Measurements from ENCODE around the gene LAMB1.
"Not testable (repeated sequence)": the region's sequence is repeated elsewhere in the genome, so short reads cannot be mapped to it uniquely, and the experiment has no call there.

LAMB1 gene

GRCh38 chr7:107971613-107972012 is 31.3 kb downstream of the LAMB1 start:
- DNase-seq (ENCODE audit: low read depth in 2 of 2): no peak

GRCh38 chr7:107971100-107971499 is 31.9 kb downstream of the LAMB1 start:
- no peak for DNase-seq (ENCODE audit: low read depth in 2 of 2)

- DNase-seq (ENCODE audit: low read depth in 2 of 2): no peak
Measured at GRCh38 chr7:107969856-107970255, 33.1 kb downstream of the LAMB1 start.

GRCh38 chr7:107968449-107968848 is 34.5 kb downstream of the LAMB1 start:
- no peak for DNase-seq (ENCODE audit: low read depth in 2 of 2)

- no peak for DNase-seq (ENCODE audit: low read depth in 2 of 2)
Measured at GRCh38 chr7:107967420-107967819, 35.5 kb downstream of the LAMB1 start.

GRCh38 chr7:107966711-107967110 is 36.2 kb downstream of the LAMB1 start:
- DNase-seq (ENCODE audit: low read depth in 2 of 2): no peak

- DNase-seq (ENCODE audit: low read depth in 2 of 2): no peak
Measured at GRCh38 chr7:107964510-107964909, 38.5 kb downstream of the LAMB1 start.

GRCh38 chr7:107962817-107963216 is 40.1 kb downstream of the LAMB1 start:
- DNase-seq (ENCODE audit: low read depth in 2 of 2): no peak

GRCh38 chr7:107961405-107961804 is 41.6 kb downstream of the LAMB1 start:
- no peak for DNase-seq (ENCODE audit: low read depth in 2 of 2)

- no peak for DNase-seq (ENCODE audit: low read depth in 2 of 2)
Measured at GRCh38 chr7:107960272-107960671, 42.7 kb downstream of the LAMB1 start.

GRCh38 chr7:107959527-107959898 is 43.4 kb downstream of the LAMB1 start:
- DNase-seq (ENCODE audit: low read depth in 2 of 2): no peak

GRCh38 chr7:107958764-107959526 is 44.0 kb downstream of the LAMB1 start:
- no peak for DNase-seq (ENCODE audit: low read depth in 2 of 2)

GRCh38 chr7:107957436-107957835 is 45.5 kb downstream of the LAMB1 start:
- DNase-seq (ENCODE audit: low read depth in 2 of 2): no peak

GRCh38 chr7:107956950-107957349 is 46.0 kb downstream of the LAMB1 start:
- not testable (repeated sequence) for DNase-seq (ENCODE audit: low read depth in 2 of 2)

GRCh38 chr7:107955394-107955793 is 47.6 kb downstream of the LAMB1 start:
- no peak for DNase-seq (ENCODE audit: low read depth in 2 of 2)

- DNase-seq (ENCODE audit: low read depth in 2 of 2): no peak
Measured at GRCh38 chr7:107953924-107954303, 49.0 kb downstream of the LAMB1 start.

GRCh38 chr7:107953265-107953923 is 49.6 kb downstream of the LAMB1 start:
- DNase-seq (ENCODE audit: low read depth in 2 of 2): no peak

GRCh38 chr7:107951896-107952295 is 51.1 kb downstream of the LAMB1 start:
- DNase-seq (ENCODE audit: low read depth in 2 of 2): no peak

- no peak for DNase-seq (ENCODE audit: low read depth in 2 of 2)
Measured at GRCh38 chr7:107951172-107951787, 51.7 kb downstream of the LAMB1 start.

- DNase-seq (ENCODE audit: low read depth in 2 of 2): no peak
Measured at GRCh38 chr7:107949443-107949935, 53.5 kb downstream of the LAMB1 start.

- DNase-seq (ENCODE audit: low read depth in 2 of 2): no peak
Measured at GRCh38 chr7:107948645-107949442, 54.1 kb downstream of the LAMB1 start.

GRCh38 chr7:107946881-107947280 is 56.1 kb downstream of the LAMB1 start:
- DNase-seq (ENCODE audit: low read depth in 2 of 2): no peak

Data from stimulated activated CD8-positive, alpha-beta memory T cell treated with anti-CD3 and anti-CD28 coated beads, Interleukin-15, amount 100 ng/mL, for 4 hours (primary cell).